IPS DF 4.7 (cell line): ENCODE measurements around the gene GIGYF1.
"Not testable (repeated sequence)": the region's sequence is repeated elsewhere in the genome, so short reads cannot be mapped to it uniquely, and the experiment has no call there.

Source experiments
- DNase-seq: peaks from one replicate; pipeline ENCODE4 v3.0.0-alpha.2; 2013; ENCODE audit warnings: low spot score; ENCODE audit errors: extremely low read depth

Gene GIGYF1

DNA sequence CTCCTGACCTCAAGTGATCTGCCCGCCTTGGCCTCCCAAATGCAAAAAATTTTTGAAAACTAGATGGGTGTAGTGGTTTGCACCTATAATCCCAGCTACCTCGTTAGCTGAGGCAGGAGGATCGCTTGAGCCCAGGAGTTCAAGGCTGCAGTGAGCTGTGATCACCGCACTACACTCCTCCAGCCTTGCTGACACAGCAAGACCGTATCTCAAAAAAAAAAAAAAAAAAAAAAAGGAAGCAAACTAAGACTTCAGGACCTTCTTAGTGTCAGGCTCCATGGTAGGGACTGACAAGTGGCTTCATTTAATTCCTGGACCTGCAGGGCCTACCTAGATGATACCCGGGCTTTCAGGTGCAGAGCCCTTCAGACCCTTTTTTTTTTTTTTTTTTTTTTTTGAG lies 14.3 kb upstream of the GIGYF1 start:
- no peak for DNase-seq

GRCh38 chr7:100706672-100707311 lies 12.7 kb upstream of the GIGYF1 start:
- no peak for DNase-seq

DNA sequence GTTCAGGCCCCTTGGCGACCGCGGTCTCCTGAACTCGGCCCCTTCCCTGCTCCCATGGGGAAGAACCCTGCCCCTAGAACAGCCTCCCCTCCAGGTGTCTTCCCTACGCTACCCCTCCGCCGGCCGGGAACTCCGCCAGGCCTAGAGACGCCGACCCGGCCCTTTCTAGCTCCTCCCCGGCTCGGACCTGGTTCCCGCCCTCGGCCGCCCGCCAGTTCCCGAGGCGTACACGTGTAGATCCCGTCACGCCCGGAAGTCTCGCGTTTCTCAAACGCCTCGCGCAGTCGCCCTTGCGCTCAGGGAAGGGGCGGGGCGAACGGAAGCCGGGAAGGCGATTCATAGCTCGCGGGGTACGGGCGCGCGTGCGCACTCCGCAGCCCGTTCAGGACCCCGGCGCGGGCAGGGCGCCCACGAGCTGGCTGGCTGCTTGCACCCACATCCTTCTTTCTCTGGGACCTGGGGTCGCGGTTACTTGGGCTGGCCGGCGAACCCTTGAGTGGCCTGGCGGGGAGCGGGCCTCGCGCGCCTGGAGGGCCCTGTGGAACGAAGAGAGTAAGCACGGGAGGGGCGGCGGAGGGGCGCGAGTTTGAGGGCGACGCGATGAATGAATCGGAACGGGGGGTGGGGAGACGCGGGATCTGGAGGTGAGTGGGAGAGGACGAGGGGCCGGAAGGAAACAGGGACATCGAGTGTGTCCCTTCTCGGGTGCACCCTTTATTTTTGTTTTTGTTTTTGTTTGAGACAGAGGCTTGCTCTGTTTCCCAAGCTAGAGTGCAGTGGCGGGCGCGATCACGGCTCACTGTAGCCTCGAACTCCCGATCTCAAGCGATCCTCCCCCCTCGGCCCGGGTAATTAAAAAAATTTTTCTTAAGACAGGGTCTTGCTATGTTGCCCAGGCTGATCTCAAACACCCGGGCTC lies 12.0 kb upstream of the GIGYF1 start, which contains the start of gene POP7:
TSS of gene POP7 (plus strand) at position 369 of the 919 bp plus-strand sequence. CDS start 710 bp downstream, outside the sequence.
- DNase-seq, result peak; percentile 79

- peak; percentile 56 for DNase-seq
Measured at GRCh38 chr7:100705320-100705752, 11.3 kb upstream of the GIGYF1 start.

- not testable (repeated sequence) for DNase-seq
Measured at GRCh38 chr7:100701089-100701488, 7.0 kb upstream of the GIGYF1 start.

- DNase-seq, result no peak
Measured at GRCh38 chr7:100699018-100699417, 5.0 kb upstream of the GIGYF1 start.

DNA sequence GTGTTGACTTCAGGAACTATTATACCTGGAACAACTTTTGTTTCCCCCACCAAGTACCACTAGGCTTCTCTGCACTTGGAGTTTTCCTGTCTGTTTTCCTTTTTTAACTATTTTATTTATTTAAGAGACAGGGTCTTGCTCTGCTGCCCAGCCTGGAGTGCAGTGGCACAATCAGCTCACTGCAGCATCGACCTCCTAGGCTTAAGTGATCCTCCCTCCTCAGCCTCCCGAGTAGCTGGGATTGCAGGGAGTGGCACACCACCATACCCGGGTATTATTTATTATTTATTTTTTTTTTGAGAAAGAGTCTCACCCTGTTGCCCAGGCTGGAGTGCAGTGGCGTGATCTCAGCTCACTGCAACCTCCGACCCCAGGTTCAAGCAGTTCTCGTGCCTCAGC lies 2.1 kb upstream of the GIGYF1 start:
- DNase-seq, result no peak

- DNase-seq, result no peak
Measured at GRCh38 chr7:100693312-100694097, 545 bp downstream of the GIGYF1 start.

- no peak for DNase-seq
Measured at GRCh38 chr7:100692578-100692961, 1.5 kb downstream of the GIGYF1 start.

- DNase-seq, result no peak
Measured at GRCh38 chr7:100691676-100692577, 2.1 kb downstream of the GIGYF1 start.

GRCh38 chr7:100689230-100690135 lies 4.6 kb downstream of the GIGYF1 start:
- DNase-seq, result no peak

GRCh38 chr7:100688326-100688860 lies 5.7 kb downstream of the GIGYF1 start:
- no peak for DNase-seq

GRCh38 chr7:100687751-100688300 lies 6.2 kb downstream of the GIGYF1 start:
- no peak for DNase-seq

DNA sequence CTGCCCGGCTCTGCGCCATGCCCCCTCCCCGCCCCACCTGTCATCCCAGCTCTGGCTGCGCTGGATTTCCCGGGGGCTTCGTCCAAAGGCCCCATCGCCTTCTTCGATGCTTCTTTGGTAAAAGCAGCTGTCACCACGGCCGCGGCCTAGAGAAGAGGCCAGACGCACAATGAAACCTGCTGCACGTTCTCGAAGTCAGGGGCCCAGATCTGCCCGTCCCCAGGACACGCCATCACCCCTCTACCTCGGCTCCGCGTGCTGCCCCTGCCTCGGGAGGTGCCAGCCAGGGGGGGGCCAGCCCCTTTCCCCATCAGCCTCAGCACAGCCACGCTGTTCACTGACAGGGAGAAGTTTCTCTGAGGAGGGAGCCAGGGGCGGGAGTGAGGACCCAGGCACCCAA lies 6.8 kb downstream of the GIGYF1 start:
- no peak for DNase-seq

DNA sequence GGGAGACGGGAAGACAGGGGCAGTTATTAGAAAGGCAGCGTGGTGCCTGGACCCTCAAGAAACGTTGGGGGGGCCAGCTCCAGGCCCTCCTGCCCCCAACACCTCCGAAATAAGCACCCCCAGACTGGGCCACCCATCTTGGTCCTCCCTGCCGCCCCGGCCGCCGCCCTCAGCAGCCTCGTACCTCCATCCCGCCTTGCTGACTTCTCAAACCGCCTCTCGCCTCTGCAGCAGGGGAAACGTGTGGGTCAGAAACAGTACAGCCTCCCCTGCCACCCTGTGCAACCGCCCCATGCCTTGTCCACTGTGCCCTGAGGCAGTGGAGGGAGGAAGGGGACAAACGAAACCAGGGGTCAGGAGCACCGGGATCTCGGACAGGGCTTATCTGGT lies 7.2 kb downstream of the GIGYF1 start:
- no peak for DNase-seq

DNA sequence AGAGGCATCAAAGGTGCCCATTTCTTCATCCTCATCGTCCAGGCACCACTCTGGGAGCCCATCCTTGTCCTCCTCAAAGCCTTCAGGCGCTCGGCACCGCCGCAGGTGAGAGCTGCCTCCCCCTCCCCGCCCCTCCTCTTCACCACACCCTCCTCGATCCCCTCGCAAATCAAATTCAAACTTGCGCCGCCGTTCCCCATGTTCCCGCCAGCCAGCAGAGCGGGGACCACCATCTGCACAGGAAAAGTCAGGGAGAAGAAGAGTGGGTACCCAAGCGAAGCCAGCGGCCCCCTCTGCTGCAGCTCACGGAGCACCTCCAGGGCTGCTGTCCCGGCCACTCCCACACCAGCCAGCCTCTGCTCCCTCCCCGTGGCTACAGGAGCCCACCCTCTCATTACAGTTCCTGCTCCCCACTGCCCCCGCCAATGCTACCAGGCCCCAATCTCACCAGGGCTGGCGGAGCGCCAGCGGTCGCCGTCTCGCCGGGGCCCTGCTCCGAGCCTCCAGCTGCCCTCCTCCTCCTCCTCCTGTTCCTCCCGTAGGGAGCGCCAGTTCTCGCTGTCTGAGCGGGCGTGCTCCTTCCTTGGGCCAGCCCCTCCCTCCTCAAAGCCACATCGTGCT lies 7.7 kb downstream of the GIGYF1 start:
- DNase-seq, result no peak

GRCh38 chr7:100685631-100686145 lies 8.4 kb downstream of the GIGYF1 start:
- DNase-seq, result no peak

- no peak for DNase-seq
Measured at GRCh38 chr7:100685049-100685605, 8.9 kb downstream of the GIGYF1 start.
